ENCODE measurements around the gene KRT7.

Gene KRT7

DNA sequence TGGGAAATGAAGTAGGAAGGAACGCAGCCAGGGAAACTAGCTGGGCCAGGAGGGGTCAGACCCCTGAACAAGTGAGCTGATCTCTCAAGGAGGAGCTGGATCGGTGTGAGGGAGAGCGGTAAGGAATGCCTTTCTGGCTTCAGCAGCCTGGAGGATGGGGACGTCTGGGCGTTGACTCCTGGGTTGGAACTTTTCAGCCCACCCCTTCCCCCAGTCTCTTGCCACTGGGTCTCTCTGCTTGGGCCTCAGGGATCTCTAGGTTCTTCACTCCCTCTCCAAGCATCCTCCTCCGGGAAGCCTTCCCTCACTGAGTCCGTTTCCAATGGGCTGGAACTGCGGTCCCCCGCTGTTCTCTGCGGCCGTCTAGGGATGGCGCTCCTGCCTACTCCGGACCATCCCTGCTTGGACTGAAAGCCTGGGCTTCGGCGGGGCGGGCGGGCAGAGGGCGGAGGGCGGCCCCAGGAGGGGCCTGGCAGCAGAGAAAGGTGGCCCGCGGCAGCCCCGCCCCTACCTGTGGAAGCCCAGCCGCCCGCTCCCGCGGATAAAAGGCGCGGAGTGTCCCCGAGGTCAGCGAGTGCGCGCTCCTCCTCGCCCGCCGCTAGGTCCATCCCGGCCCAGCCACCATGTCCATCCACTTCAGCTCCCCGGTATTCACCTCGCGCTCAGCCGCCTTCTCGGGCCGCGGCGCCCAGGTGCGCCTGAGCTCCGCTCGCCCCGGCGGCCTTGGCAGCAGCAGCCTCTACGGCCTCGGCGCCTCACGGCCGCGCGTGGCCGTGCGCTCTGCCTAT lies at the start of gene KRT7:
KRT7 (plus strand) TSS at position 570 of the 788 bp plus-strand sequence; CDS start at position 624, 54 bp downstream.
- DNase-seq (ENCODE audit: low read depth): no peak

GRCh38 chr12:52183544-52183910 lies 49.5 kb upstream of the KRT7 start:
- no peak for DNase-seq (ENCODE audit: low read depth)

- no peak for DNase-seq (ENCODE audit: low read depth)
Measured at GRCh38 chr12:52183971-52184370, 49.1 kb upstream of the KRT7 start.

- DNase-seq (ENCODE audit: low read depth): no peak
Measured at GRCh38 chr12:52184813-52185212, 48.2 kb upstream of the KRT7 start.

DNA sequence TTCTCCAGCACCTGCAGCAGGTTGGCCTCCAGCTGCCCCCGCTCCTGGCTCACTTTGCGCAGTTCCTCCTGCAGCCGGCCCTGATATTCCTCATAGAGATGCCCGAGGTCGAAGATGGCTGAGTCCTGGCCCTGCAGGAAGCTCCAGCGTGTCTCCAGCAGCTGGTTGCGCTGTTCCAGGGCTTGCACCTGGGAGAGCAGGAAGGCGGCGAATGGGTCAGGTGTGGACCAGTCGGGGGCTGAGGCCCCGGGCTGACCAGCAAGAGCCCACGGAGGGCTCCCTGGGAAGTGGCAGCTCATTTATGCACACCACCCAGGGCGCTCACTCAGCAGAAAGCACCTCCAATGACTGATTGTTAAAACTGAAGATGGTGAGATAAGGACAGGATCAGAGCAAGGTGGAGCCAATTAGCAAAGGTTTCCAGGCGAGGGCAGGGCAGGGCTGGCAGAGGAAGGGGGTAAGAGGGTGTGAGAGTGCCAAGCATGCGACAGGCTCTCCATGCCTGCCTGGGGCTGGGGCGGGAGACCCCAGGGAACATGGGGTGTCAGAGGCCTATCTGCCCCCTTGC lies 47.6 kb upstream of the KRT7 start:
- no peak for DNase-seq (ENCODE audit: low read depth)

DNA sequence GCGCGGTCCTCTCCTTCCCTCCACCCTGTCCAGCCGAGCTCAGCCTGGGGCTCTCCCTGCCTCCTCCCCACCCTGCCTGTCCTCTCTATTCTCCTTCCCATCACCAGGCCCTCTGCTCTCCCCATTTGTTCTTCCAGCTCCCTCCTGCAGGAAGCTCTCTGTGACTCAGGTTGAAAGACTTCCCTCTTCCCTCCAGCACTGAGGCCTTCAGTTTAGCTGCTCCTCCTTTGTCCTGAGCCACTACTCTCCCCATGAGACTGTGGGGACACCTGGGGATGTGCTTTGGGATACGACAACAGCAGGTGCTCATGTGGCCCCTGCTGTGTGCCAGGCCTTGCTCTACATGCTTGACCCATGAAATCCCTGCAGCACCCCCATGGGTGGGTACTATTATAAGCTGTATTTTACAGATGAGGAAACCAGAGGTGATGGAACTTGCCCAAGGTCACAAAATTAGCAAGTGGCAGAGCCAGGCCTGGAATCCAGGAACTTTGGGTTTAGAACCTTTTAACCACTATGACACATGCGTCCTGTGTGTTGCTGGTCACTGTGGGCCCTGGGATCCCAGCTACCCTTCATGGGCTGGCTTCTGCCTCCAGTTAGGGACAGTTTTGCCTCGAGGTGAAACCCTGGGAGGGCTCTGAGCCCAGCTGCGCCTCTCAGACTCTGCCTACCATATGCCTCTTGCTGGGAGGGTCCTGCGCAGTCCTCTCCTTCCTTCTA lies 46.8 kb upstream of the KRT7 start:
- DNase-seq (ENCODE audit: low read depth): no peak

DNA sequence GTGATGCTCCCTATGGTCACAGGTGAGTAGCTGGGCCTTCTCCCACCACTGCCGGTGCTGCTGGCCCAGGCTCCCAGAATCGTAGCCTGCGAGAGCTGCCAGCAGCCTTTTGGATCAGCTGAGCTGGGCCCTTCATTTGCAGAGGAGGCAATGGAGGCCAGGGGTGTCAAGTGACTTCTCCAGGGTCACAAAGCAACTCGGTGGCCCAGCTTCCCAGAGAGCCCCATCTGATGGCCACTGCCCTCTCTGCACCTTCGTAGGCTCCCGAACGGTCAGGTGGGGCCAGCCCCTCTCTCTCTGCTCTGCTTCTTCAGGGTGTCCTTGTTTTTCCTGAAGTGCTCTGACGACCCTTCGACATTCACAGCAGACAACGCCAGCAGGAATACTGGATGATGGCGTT lies 45.8 kb upstream of the KRT7 start:
- DNase-seq (ENCODE audit: low read depth): no peak

DNA sequence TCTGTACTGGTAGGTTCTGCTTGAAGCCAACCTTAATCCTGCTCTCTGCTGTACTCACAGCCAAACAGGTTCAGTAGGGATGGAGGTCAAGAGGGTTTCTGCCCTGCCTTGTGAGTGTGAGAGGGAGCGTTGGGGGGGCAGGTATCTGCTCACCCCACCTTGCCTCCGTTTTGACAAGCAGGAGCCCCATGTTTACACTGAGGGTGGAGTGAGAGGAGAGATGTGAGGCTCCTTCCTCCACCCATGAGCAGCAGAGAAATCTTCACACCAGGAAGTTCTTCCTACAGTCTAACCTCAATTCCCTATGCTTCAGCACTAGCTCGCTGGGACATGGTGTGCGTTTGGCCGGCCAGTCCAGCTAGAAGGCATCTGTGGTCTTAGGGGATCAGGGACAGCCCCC lies 45.4 kb upstream of the KRT7 start:
- DNase-seq (ENCODE audit: low read depth): no peak

- no peak for DNase-seq (ENCODE audit: low read depth)
Measured at GRCh38 chr12:52188658-52189057, 44.4 kb upstream of the KRT7 start.

- DNase-seq (ENCODE audit: low read depth): no peak
Measured at GRCh38 chr12:52189376-52190174, 43.5 kb upstream of the KRT7 start.

- DNase-seq (ENCODE audit: low read depth): no peak
Measured at GRCh38 chr12:52190860-52191729, 41.9 kb upstream of the KRT7 start.

DNA sequence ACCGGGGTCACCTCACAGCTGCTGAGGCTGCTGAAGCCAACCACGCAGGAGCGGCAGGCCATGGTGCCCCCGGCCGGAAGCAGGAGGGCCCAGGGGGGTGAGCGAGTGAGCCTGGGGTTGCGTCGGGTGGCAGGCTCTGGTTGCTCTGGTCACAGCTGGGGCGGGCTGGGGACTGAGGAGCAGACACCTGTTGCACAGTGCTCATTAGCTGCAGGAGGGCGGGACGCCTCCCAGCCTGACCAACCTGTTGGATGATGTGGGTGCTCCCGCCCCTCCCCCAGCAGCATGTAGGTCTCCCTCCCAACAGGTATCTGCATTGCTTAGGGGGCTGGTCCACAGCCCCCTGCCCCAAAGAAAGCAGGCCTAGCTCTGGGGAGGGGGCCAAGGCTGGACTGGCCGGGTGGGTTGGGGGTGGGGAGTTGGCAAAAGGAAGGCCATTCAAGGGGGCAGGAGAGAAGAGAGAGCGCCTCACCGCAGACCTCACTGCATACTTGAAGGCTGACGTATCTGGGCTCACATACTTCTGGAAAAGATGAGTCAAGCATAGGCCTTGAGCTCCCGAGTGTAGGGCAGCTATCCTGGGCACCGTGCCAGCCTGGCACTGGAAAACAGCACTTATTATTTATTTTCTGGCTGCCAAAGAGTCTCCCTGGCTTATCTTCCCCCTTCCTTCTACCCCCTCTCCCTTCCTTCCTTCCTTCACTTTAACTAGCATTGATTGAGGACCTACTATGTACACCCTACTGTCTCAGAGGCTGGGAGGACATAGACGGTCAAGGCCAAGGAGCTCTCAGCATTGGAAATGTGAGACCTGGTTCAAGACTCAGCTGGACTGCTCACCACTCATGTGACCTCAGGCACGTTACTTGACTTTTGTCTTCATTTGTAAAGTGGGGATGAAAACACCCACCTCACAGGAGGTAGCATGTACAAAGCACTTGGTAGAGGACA lies 40.9 kb upstream of the KRT7 start, which contains the start of gene KRT80:
KRT80 (minus strand) TSS at position 174 of the 951 bp plus-strand sequence; CDS start at position 62, 112 bp downstream.
- DNase-seq (ENCODE audit: low read depth): no peak

- DNase-seq (ENCODE audit: low read depth): no peak
Measured at GRCh38 chr12:52193532-52193931, 39.5 kb upstream of the KRT7 start.

DNA sequence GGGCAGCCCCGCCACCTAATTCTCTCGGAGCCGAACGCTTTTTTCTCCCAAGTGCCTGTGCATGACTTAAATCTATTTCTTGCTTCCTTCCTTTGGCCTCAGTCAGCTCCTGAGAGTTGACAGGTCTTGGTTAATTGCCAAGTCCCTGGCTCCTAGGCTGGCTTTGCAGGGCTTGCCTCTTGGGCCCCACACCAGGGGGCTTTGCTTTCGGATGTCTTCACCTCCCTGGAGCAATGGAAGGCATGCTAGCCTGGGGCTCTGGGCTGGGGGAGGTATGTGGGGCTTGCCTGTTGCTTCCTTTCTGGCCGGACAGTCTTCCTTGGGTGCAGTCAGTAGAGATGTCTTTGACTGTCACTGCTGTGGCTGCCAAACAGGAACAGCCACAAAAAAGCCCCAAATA lies 39.1 kb upstream of the KRT7 start:
- DNase-seq (ENCODE audit: low read depth): no peak

DNA sequence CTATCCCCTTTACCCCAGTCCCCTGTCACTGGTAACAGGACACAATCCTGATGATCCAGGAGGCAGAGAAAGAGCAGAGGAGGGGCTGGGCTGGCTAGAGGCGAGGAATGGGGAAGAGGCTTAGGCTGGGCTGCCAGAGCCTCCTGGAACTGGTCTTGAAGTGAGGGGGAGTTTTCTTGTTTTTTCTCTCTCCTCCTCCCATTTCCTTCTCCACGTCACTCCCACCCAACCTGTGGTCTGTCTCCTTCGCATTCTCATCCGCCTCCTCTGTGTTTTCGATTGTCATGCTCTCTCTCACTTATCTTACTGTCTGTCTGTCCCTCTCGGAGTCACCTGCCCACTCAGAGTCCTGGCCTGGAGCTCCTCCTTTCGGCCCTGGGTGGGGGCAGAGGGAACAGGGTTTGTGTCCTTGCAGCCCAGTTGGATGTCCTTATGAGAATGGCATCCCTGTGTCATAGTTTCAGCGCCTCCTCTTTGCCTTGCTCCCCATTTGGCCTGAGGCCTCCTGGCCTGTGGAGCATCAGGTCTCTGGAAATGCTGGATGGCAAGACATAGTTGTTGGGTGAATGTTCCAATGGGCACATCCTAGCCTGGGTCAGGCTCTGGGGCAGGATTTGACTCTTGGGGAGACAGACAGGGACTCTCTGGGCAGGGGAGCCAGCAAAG lies 37.8 kb upstream of the KRT7 start:
- DNase-seq (ENCODE audit: low read depth): no peak

GRCh38 chr12:52197371-52198231 lies 35.4 kb upstream of the KRT7 start:
- DNase-seq (ENCODE audit: low read depth): no peak

GRCh38 chr12:52198454-52199215 lies 34.4 kb upstream of the KRT7 start:
- DNase-seq (ENCODE audit: low read depth): no peak

Measured in activated T-helper 9 cell treated with anti-CD3 and anti-CD28 coated beads, Interleukin-2, amount 50 U/mL, for 16 hours (primary cell).